Astrocyte (in vitro differentiated cells and primary cell): ENCODE data around the gene FAM151B. TPM values are rescaled to one million over a fixed set of nuclear protein-coding genes. Genes with fewer than 3 reads are reported as not detected.
"Not testable (repeated sequence)": the region's sequence is repeated elsewhere in the genome, so short reads cannot be mapped to it uniquely, and the experiment has no call there.

Experiments used
- DNase-seq: peaks from one replicate; pipeline ENCODE4 v3.0.0-alpha.2; 2010; ENCODE audit warnings: low read depth
- FAIRE-seq: peaks from 2 replicates; lab custom pipeline; 2011; peaks lifted over from hg19 to GRCh38; lab: Jason Lieb, UNC
- H2AFZ ChIP-seq: 2 replicates; pipeline ENCODE4 v1.6.0; 2012; ENCODE audit warnings: low read depth, low read length, inconsistent platforms
- H3K27ac ChIP-seq: 2 replicates; pipeline ENCODE4 v1.5.1; 2011; ENCODE audit warnings: low read depth, low read length, inconsistent platforms
- H3K27me3 ChIP-seq: 2 replicates; pipeline ENCODE4 v1.6.0; 2011; ENCODE audit warnings: low read length, inconsistent platforms; ENCODE audit not compliant: insufficient read depth
- H3K36me3 ChIP-seq: 2 replicates; pipeline ENCODE4 v1.5.1; 2011; ENCODE audit warnings: low read length, inconsistent platforms; ENCODE audit not compliant: insufficient read depth
- H3K4me1 ChIP-seq: 2 replicates; pipeline ENCODE4 v1.5.1; 2011; ENCODE audit warnings: low read length, inconsistent platforms; ENCODE audit not compliant: insufficient read depth
- H3K4me2 ChIP-seq: 2 replicates; pipeline ENCODE4 v1.6.0; 2012; ENCODE audit warnings: low read length, inconsistent platforms
- H3K4me3 ChIP-seq: 2 replicates; pipeline ENCODE4 v1.5.1; 2011; ENCODE audit warnings: low read depth, mild to moderate bottlenecking, low read length, inconsistent platforms; ENCODE audit not compliant: insufficient read depth
- H3K79me2 ChIP-seq: 2 replicates; pipeline ENCODE4 v1.6.0; 2012; ENCODE audit warnings: mild to moderate bottlenecking, low read length, inconsistent platforms; ENCODE audit not compliant: insufficient read depth
- H3K9ac ChIP-seq: 2 replicates; pipeline ENCODE4 v1.6.0; 2012; ENCODE audit warnings: mild to moderate bottlenecking, low read length, inconsistent platforms
- H3K9me3 ChIP-seq: 2 replicates; pipeline ENCODE4 v1.5.1; 2012; ENCODE audit warnings: low read depth, mild to moderate bottlenecking, low read length, inconsistent platforms; ENCODE audit not compliant: insufficient read depth
- H4K20me1 ChIP-seq: 2 replicates; pipeline ENCODE4 v1.6.0; 2012; ENCODE audit warnings: low read length, inconsistent platforms; ENCODE audit not compliant: insufficient read depth
- H3K27ac Mint-ChIP-seq: one replicate; pipeline ENCODE4 v1.8.0; 2021; ENCODE audit warnings: mild to moderate bottlenecking, mixed read lengths; ENCODE audit not compliant: unreplicated experiment
- H3K27me3 Mint-ChIP-seq: one replicate; pipeline ENCODE4 v1.8.0; 2021; ENCODE audit warnings: low read depth, mixed read lengths; ENCODE audit not compliant: unreplicated experiment
- H3K36me3 Mint-ChIP-seq: one replicate; pipeline ENCODE4 v1.8.0; 2021; ENCODE audit warnings: low read depth, mixed read lengths; ENCODE audit not compliant: unreplicated experiment
- H3K4me1 Mint-ChIP-seq: one replicate; pipeline ENCODE4 v1.8.0; 2021; ENCODE audit warnings: low read depth, mixed read lengths; ENCODE audit not compliant: unreplicated experiment
- H3K4me3 Mint-ChIP-seq: one replicate; pipeline ENCODE4 v1.8.0; 2021; ENCODE audit warnings: mild to moderate bottlenecking, moderate library complexity, mixed read lengths; ENCODE audit not compliant: unreplicated experiment
- H3K9me3 Mint-ChIP-seq: one replicate; pipeline ENCODE4 v1.8.0; 2021; ENCODE audit warnings: mild to moderate bottlenecking, mixed read lengths; ENCODE audit not compliant: unreplicated experiment
- EZH2 ChIP-seq: IDR thresholded peaks from 2 replicates; pipeline ENCODE4 v1.6.1; 2012; ENCODE audit warnings: mild to moderate bottlenecking, low read length, inconsistent platforms; ENCODE audit not compliant: insufficient read depth
- total RNA-seq: library from RNA; stranded (reverse); gene quantifications from 2 replicates; pipeline ENCODE4 v1.2.1, GENCODE V29; 2021
- TF ChIP-seq, protein P1 (sequence below): IDR thresholded peaks from 2 replicates; pipeline ENCODE4 v1.5.1; 2011; ENCODE audit warnings: low read depth, mild to moderate bottlenecking, inconsistent platforms, low read length, moderate library complexity; ENCODE audit not compliant: insufficient read depth

FAM151B gene
- total RNA-seq, 1 donor from 2014 or later = 2.9 TPM

DNA sequence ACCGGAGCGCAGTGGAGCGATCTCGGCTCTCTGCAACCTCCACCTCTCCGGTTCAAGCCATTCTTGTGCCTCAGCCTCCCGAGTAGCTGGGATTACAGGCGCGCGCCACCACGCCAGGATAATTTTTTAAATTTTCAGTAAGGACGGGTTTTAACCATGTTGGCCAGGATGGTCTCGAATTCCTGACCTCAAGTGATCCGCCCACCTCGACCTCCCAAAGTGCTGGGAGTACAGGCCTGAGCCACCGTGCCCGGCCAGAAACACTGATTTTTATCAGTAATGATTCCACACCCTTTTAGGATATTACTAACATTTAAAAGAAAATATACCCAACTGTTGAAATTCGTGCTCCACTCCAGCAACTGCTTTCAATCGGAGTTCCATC is 464 bp upstream of the FAM151B start:
- Mint-ChIP-seq H3K27ac (peak overlapping the region; percentile 47), H3K4me3 (peak overlapping the region; percentile 94), H3K4me1 (peaks cover 7% of the 10 kb centered on the region), H3K36me3 (peaks cover 8% of the 10 kb centered on the region), H3K9me3 (peaks cover under 1% of the 10 kb centered on the region), H3K27me3 (no peaks in the 10 kb centered on the region)
- Histone ChIP-seq H2AFZ (peak overlapping the region; percentile 91), H3K4me2 (peak overlapping the region; percentile 95), H4K20me1 (no peaks in the 10 kb centered on the region), H3K9me3 (no peaks in the 10 kb centered on the region), H3K27me3 (no peaks in the 10 kb centered on the region), H3K4me3 (peak overlapping the region; percentile 80), H3K9ac (peak overlapping the region; percentile 80), H3K36me3 (no peaks in the 10 kb centered on the region), H3K79me2 (no peaks in the 10 kb centered on the region), H3K27ac (no peak overlapping the region), H3K4me1 (no peaks in the 10 kb centered on the region)
- FAIRE-seq (no peak), DNase-seq (no peak)
- TF ChIP-seq EZH2 = no peak
- TF ChIP-seq, protein P1, sequence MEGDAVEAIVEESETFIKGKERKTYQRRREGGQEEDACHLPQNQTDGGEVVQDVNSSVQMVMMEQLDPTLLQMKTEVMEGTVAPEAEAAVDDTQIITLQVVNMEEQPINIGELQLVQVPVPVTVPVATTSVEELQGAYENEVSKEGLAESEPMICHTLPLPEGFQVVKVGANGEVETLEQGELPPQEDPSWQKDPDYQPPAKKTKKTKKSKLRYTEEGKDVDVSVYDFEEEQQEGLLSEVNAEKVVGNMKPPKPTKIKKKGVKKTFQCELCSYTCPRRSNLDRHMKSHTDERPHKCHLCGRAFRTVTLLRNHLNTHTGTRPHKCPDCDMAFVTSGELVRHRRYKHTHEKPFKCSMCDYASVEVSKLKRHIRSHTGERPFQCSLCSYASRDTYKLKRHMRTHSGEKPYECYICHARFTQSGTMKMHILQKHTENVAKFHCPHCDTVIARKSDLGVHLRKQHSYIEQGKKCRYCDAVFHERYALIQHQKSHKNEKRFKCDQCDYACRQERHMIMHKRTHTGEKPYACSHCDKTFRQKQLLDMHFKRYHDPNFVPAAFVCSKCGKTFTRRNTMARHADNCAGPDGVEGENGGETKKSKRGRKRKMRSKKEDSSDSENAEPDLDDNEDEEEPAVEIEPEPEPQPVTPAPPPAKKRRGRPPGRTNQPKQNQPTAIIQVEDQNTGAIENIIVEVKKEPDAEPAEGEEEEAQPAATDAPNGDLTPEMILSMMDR = no peak

DNA sequence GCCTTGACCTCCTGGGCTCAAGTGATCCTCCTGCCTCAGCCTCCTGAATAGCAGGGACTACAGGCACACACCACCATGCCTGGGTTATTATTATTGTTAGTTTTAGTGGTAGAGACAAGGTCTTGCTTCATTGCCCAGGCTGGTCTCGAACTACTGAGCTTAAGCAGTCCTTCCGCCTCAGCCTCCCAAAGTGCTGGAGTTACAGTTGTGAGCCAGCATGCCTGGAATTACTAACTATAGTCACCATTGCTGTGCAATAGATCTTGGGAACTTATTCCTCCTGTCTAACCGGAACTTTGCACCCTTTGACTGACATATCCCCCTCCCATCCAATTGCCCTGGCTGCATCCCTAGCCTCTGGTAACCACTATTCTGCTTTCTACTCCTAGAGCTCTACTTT is 3.4 kb downstream of the FAM151B start:
- Histone ChIP-seq H3K4me2 (no peak overlapping the region), H3K9me3 (no peaks in the 10 kb centered on the region), H3K36me3 (no peaks in the 10 kb centered on the region), H3K27ac (no peak overlapping the region), H3K9ac (no peak overlapping the region), H3K79me2 (no peaks in the 10 kb centered on the region), H4K20me1 (no peaks in the 10 kb centered on the region), H2AFZ (no peak overlapping the region), H3K4me1 (no peaks in the 10 kb centered on the region), H3K27me3 (no peaks in the 10 kb centered on the region), H3K4me3 (no peak overlapping the region)
- no peak for DNase-seq
- Mint-ChIP-seq H3K36me3 (peaks cover 5% of the 10 kb centered on the region), H3K27ac (no peak overlapping the region), H3K4me1 (peaks cover 7% of the 10 kb centered on the region), H3K9me3 (peaks cover 2% of the 10 kb centered on the region), H3K4me3 (no peak overlapping the region), H3K27me3 (no peaks in the 10 kb centered on the region)
- no peak for FAIRE-seq
- no peak for TF ChIP-seq EZH2
- TF ChIP-seq, protein P1 = no peak

DNA sequence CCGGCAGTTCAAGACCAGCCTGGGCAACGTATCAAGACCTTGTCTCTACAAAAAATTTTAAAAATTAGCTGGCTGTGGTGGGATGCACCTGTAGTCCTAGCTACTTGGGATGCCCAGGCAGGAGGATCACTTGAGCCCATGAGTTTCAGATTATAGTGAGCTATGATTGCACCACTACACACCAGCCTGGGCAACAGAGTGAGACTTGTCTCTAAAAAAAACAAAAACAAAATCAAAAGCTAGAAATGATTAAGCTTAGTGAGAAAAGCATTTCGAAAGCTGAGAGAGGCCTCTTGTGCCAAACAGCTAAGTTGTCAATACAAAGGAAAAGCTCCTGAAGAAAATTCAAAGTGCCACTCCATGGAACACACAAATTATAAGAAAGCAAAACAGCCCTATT is 4.8 kb downstream of the FAM151B start:
- TF ChIP-seq EZH2 = no peak
- TF ChIP-seq, protein P1 = no peak
- H3K9me3 Mint-ChIP-seq = peaks cover 2% of the 10 kb centered on the region
- H3K4me1 Mint-ChIP-seq = no peaks in the 10 kb centered on the region
- no peak overlapping the region for H3K27ac Mint-ChIP-seq
- DNase-seq (no peak), FAIRE-seq (no peak)
- H3K4me3 ChIP-seq = no peak overlapping the region
- no peaks in the 10 kb centered on the region for H3K36me3 ChIP-seq
- H4K20me1 ChIP-seq = no peaks in the 10 kb centered on the region
- peaks cover 5% of the 10 kb centered on the region for H3K36me3 Mint-ChIP-seq
- H3K79me2 ChIP-seq = no peaks in the 10 kb centered on the region
- H3K9ac ChIP-seq = no peak overlapping the region
- no peaks in the 10 kb centered on the region for H3K27me3 Mint-ChIP-seq
- H2AFZ ChIP-seq = no peak overlapping the region
- H3K9me3 ChIP-seq = no peaks in the 10 kb centered on the region
- H3K4me1 ChIP-seq = no peaks in the 10 kb centered on the region
- no peak overlapping the region for H3K4me2 ChIP-seq
- no peak overlapping the region for H3K4me3 Mint-ChIP-seq
- no peak overlapping the region for H3K27ac ChIP-seq
- H3K27me3 ChIP-seq = no peaks in the 10 kb centered on the region

DNA sequence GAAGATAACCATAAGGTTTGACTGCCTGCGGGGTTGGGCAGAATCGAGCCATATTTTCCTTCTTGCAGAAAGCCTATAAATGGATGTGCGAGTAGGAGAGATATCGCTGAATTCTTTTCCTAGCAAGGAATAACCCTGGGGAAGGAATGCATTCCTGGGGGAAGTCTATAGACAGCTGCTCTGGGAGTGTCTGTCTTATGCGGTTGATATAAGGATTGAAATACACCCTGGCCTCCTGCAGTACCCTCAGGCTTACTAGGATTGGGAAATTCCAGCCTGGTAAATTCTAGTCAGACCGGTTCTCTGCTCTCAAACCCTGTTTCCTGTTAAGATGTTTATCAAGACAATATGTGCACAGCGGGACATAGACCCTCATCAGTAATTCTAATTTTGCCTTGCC is 5.5 kb downstream of the FAM151B start:
- not testable (repeated sequence) for H3K4me1 Mint-ChIP-seq, FAIRE-seq

More for the DNA sequence above, 5.5 kb downstream of the FAM151B start:
- not testable (repeated sequence) for H3K36me3 Mint-ChIP-seq, H4K20me1 ChIP-seq, H2AFZ ChIP-seq, H3K9ac ChIP-seq, H3K4me1 ChIP-seq, H3K27ac ChIP-seq, H3K27me3 ChIP-seq, H3K27ac Mint-ChIP-seq, H3K27me3 Mint-ChIP-seq, H3K4me3 ChIP-seq, H3K9me3 ChIP-seq, H3K4me3 Mint-ChIP-seq, H3K4me2 ChIP-seq, H3K79me2 ChIP-seq, H3K36me3 ChIP-seq, DNase-seq, H3K9me3 Mint-ChIP-seq
